ENCODE results near the gene SHB. TPM values are rescaled to one million over a fixed set of nuclear protein-coding genes. Genes with fewer than 3 reads are reported as not detected.

Gene SHB
- total and polyA plus RNA-seq, 2 of the 8 experiments (the other 6 are each of a cell fraction or from before 2014, with no cell fraction given): 4.1 to 12.6 TPM

GRCh38 chr9:37967761-37968080 lies 101.3 kb downstream of the SHB start (continued):
- TF ChIP-seq CHD7 (IDR thresholded peaks at IDR 0.05; ENCODE audit: insufficient replicate concordance, low read length) (no peak), GABPA (IDR thresholded peaks at IDR 0.05; ENCODE audit: borderline replicate concordance, insufficient read depth, low read length) (no peak), RXRA (IDR thresholded peaks at IDR 0.05; ENCODE audit: insufficient read depth, low read depth, low read length) (no peak), TBP (IDR thresholded peaks at IDR 0.05; ENCODE audit: low read depth, low read length) (no peak), SRF (IDR thresholded peaks at IDR 0.05; ENCODE audit: low read depth, low read length) (no peak), MAFK (IDR thresholded peaks at IDR 0.05; ENCODE audit: low read depth, low read length) (no peak), CHD2 (IDR thresholded peaks at IDR 0.05; ENCODE audit: low read length) (no peak), E2F6 (IDR thresholded peaks at IDR 0.05) (no peak), HDAC2 (IDR thresholded peaks at IDR 0.05; ENCODE audit: borderline replicate concordance in 1 of 2, low read depth in 2 of 2, low read length in 2 of 2) (no peak), JUND (IDR thresholded peaks at IDR 0.05; ENCODE audit: low read length) (no peak), KDM1A (IDR thresholded peaks at IDR 0.05; ENCODE audit: borderline replicate concordance, low read length) (no peak), GTF2F1 (IDR thresholded peaks at IDR 0.05; ENCODE audit: borderline replicate concordance, low read depth, low read length) (no peak)
